Measurements from ENCODE around the gene ITPR1.

ITPR1 gene

GRCh38 chr3:4551794-4552442, 58.8 kb downstream of the ITPR1 start:
- no peak for DNase-seq (ENCODE audit: low read depth)
- no peak overlapping the region for H3K4me3 ChIP-seq (ENCODE audit: control insufficient read depth, low read depth, low read length)
- TF ChIP-seq CTCF (conservative IDR thresholded peaks at IDR 0.05; ENCODE audit: control insufficient read depth, insufficient read depth, low read depth, low read length), result no peak

- H3K4me3 ChIP-seq (ENCODE audit: control insufficient read depth, low read depth, low read length), result no peak overlapping the region
- no peak for TF ChIP-seq CTCF (conservative IDR thresholded peaks at IDR 0.05; ENCODE audit: control insufficient read depth, insufficient read depth, low read depth, low read length)
- DNase-seq (ENCODE audit: low read depth), result no peak
These were observed 59.7 kb downstream of the ITPR1 start for GRCh38 chr3:4552811-4553210.

- H3K4me3 ChIP-seq (ENCODE audit: control insufficient read depth, low read depth, low read length), result no peak overlapping the region
- DNase-seq (ENCODE audit: low read depth), result no peak
- no peak for TF ChIP-seq CTCF (conservative IDR thresholded peaks at IDR 0.05; ENCODE audit: control insufficient read depth, insufficient read depth, low read depth, low read length)
These were observed 68.5 kb downstream of the ITPR1 start for GRCh38 chr3:4561661-4562060.

- DNase-seq (ENCODE audit: low read depth), result no peak
- TF ChIP-seq CTCF (conservative IDR thresholded peaks at IDR 0.05; ENCODE audit: control insufficient read depth, insufficient read depth, low read depth, low read length), result no peak
- H3K4me3 ChIP-seq (ENCODE audit: control insufficient read depth, low read depth, low read length), result no peak overlapping the region
These were observed 69.4 kb downstream of the ITPR1 start for GRCh38 chr3:4562595-4562994.

- no peak for DNase-seq (ENCODE audit: low read depth)
- no peak for TF ChIP-seq CTCF (conservative IDR thresholded peaks at IDR 0.05; ENCODE audit: control insufficient read depth, insufficient read depth, low read depth, low read length)
- H3K4me3 ChIP-seq (ENCODE audit: control insufficient read depth, low read depth, low read length), result no peak overlapping the region
These were observed 71.1 kb downstream of the ITPR1 start for GRCh38 chr3:4564270-4564669.

- TF ChIP-seq CTCF (conservative IDR thresholded peaks at IDR 0.05; ENCODE audit: control insufficient read depth, insufficient read depth, low read depth, low read length), result no peak
- H3K4me3 ChIP-seq (ENCODE audit: control insufficient read depth, low read depth, low read length), result no peak overlapping the region
- no peak for DNase-seq (ENCODE audit: low read depth)
These were observed 71.9 kb downstream of the ITPR1 start for GRCh38 chr3:4564928-4565586.
